HG03196 (cell line): ENCODE results near the gene S100P.
A peak's percentile ranks its signal among the peaks of the same experiment; 100 is the strongest.
"Not testable (repeated sequence)": the region's sequence is repeated elsewhere in the genome, so short reads cannot be mapped to it uniquely, and the experiment has no call there.

ENCODE experiments used
- ATAC-seq: cut with Tn5 transposase; IDR thresholded peaks from one replicate; pipeline ENCODE4 v1.9.1; 2021; ENCODE audit not compliant: unreplicated experiment

S100P gene

DNA sequence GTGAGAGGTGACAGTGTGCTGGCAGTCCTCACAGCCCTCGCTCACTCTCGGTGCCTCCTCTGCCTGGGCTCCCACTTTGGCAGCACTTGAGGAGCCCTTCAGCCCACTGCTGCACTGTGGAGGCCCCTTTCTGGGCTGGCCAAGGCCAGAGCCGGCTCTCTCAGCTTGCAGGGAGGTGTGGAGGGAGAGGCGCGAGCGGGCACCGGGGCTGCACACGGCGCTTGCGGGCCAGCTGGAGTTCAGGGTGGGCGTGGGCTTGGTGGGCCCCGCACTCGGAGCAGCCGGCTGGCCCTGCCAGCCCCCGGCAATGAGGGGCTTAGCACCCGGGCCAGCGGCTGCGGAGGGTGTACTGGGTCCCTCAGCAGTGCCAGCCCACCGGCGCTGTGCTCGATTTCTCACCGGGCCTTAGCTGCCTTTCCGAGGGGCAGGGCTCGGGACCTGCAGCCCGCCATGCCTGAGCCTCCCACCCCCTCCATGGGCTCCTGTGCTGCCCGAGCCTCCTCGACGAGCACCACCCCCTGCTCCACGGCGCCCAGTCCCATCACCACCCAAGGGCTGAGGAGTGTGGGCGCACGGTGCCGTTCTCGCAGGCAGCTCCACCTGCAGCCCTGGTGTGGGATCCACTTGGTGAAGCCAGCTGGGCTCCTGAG, 21.0 kb upstream of the S100P start:
- not testable (repeated sequence) for ATAC-seq

DNA sequence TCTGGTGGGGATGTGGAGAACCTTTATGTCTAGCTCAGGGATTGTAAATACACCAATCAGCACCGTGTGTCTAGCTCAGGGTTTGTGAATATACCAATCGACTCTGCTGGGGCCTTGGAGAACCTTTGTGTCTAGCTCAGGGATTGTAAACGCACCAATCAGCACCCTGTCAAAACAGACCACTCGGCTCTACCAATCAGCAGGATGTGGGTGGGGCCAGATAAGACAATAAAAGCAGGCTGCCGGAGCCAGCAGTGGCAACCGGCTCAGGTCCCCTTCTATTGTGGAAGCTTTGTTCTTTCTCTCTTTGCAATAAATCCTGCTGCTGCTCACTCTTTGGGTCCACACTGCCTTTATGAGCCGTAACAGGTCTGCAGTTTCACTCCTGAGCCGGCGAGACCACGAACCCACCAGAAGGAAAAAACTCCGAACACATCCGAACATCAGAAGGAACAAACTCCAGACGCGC, 20.5 kb upstream of the S100P start:
- ATAC-seq: not testable (repeated sequence)

DNA sequence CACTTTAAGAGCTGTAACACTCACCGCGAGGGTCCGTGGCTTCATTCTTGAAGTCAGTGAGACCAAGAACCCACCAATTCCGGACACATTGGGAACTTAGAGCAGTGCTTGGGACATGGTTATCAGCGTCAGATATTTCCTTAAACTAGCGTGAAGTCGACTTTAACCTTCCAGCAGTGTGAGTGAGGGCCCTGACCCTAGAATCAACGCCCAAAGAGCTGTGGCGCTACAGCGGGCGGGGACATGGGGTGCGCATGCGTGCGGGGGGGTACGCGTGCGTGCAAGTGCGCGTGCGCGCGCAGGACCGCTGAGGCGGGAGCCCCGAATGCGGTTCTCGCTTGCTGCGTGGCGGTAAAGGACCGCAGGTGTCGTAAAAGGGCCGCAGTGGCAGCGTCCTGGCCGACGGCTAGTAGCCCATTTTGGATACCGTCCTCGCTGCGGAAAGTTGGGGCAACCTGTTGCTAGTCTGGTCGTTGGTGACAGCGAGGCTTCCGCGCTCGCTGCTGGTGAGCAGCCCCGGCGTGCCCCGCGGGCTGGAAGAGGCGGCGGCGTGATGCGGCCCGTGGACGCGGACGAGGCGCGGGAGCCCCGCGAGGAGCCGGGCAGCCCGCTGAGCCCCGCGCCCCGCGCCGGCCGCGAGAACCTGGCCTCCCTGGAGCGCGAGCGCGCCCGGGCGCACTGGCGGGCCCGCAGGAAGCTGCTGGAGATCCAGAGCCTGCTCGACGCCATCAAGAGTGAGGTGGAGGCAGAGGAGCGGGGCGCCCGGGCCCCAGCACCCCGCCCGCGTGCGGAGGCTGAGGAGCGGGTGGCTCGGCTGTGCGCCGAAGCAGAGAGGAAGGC, 19.8 kb upstream of the S100P start:
- peak; percentile 85 for ATAC-seq

DNA sequence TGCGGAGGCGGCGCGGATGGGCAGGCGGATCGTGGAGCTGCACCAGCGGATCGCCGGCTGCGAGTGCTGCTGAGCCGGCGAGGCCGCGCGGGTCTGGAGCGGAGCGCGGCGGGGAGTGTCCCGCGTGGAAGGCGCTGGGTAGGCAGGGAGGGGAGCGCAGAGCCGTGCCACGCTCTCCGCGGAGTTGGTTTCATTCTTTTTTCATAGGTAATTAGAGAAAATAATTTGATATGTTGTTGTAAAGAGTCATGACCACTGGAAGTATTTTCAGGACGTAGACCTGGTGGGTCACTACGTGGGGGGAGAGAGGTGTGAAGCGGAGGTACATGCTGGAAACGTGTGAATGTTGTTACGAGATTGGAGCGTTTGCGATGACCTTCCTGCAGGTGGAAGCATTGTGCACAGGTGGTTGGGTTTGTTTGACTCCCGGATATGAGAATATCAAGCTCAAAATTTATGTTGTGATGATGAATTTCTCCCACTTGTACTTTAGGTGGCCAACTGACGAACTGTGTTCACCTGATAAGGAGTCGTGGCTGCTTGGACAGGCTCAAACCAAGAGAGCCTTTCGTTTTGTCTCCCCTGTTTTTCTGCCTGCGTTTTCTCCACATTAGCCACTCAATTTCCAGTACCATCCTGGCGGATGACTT, 19.1 kb upstream of the S100P start:
- ATAC-seq: peak; percentile 37

DNA sequence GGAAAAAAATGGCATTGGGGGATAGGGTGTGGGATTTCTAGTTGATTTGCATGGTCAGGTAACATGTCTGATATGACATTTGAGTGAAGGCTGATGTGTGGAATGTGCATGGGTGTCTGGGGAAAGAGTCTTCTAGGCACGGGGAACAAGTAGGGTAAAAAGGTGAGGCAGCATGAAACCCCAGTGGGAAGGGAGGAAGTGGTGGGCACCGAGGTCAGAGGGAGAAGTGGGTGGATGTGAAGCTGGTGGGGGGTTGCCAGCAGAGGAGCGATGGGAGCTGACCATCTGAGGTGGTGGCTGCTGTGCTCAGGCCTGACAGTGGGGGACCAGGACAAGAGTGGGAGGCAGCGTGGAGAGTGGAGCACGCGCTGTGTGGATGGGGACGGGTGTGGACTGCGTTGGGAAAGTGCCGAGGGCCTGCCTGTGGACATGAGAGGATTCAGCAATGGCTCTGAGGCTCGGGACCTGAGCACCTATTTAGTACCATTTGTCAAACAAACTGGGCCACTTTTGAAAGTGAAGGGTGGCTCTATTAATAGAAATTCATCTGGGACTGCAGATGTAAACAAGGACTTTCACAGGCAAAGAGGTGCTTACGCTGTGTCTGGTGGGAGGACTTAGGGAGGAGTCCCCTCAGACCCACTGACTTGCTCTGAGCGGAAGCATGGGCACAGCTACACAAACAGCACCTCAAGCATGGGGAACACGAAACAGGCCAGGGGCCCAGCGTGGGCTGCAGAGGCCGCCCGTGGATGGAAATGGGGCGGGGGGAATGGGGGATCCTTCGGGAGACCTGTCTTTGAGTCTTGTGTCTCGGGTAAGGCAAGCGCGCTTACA, 16.7 kb upstream of the S100P start:
- no peak for ATAC-seq

DNA sequence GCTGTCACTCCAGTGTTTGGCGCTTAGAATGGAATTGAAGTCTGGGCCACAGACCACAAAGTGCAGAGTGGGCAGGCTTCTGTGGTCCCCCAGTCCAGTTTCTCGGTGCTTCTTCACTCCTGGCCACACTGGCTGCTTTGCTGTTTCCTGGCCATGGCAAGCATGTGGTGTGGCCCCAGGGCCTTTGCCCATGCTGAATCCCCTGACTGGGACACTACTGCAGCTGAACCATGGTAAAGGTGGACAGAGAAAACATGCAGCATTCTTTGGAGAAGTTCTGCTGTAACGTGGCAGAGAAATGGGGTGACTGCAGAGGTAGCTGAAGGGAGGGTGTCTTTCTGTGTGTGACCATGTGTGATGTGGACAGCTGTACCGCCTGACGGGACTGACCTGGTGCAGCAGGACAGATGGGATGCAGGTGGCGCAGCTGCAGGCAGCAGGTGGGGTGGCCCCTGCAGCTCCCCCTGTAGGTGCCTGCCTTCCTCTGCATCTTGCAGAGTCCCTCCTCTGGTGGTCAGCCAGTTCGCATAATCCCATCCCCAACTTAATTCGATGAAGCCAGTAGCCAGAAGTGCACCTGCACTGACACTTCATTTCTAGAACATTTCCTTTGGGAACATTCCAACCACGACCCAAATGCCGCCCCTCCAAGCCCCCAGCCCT, 13.2 kb upstream of the S100P start:
- no peak for ATAC-seq

DNA sequence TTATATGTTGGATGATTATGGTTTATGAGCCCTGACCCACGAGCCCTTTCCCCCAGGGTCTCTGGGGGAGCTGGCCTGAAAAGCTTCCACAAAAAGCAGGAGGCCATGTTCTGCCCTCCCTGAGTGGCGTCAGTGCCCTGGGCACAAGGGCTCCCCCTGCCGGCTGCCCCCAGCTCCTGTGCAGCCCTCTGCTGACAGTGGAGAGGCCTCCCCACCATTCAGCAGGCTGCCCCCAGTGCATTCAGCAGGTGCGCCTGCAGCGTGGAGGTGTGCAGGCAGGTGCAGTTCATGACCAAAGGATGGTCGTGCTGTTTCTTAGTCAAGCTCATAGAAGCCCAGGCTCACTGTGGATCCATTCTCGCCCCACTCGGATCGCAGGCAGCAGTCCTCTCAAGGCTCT, 12.5 kb upstream of the S100P start:
- ATAC-seq: no peak

DNA sequence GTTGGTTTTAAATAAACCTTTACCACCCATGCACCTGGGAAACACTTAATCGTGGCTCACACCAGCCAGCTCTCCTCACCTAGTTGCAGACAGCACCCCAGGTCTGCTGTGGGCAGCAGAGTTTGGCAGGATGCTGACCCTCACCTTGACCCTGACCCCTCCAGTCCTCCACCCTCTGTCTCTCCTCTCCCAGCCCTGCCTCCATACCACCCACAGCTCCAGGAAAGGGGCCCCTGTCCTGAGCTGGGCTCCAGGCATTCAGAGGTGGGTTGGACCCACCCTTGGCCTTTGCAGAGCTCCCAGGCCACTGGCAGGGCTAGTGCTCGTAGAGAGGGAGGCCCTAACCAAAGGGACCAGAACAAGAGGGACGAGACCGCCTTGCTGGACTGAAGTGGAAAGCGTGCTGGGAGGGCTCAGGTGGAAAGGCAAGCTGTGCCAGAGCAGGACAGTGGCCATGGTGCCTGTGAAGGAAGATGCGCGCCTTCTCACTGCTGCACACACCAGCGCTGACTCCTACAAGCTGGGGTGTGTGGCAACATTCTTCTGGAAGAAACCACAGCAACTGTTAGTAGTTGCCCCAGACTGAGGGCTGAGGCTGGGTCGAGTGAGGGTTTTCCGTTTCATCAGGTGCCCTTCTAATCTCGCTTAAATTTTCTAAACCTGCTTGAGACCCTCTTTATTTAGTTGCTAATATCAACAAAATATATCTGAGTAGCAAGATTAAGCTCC, 10.7 kb upstream of the S100P start:
- ATAC-seq: no peak

DNA sequence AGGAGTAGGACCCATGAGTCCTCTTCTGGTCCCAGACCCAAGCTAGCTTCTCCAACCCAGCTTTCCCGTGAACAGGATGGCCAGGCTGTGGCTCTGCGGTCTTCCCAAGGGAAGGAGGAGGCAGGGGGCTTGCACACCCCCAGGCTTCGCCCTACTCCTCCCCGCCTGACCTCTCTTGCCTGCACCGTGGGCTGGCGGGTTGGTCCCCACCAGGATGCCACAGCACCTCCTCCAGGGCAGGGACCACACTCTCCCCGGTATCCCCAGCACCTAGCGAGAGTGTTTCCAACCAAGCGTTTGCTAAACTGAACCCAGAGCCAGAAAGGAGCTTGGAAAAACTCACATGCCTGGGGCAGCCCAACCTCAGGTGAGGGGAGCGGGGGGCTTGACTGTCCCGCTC, 9.0 kb upstream of the S100P start:
- no peak for ATAC-seq

DNA sequence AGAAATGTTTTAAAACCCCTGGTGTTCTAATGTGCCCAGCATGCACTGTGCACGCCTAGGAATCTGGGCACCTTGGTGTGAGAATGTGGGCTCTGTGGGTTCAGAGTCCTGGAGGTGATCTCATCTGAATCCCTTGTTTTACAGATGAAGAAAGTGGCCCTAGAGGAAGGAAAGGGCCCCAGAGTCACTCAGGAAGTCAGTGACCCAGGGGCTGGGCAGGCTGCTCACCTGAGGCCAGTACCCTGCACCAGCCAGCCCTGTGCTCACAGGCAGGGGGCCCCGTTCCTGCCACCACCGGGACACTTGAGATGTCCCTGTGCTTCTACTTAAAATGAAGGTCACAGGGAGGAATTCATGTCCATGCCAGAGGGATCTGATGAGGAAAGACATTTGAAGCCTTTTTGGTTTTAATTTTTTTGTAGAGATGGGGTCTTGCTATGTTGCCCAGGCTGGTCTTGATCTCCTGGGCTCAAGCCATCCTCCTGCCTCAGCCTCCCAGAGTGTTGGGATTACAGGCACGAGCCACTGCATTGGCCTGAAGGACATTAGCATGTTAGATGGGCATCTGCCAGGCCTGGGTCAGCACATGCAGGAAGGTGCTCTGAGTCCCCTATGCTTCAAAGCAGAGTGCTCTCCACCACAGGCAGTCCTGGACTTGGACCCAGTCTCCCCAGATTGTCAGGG, 7.4 kb upstream of the S100P start:
- no peak for ATAC-seq

DNA sequence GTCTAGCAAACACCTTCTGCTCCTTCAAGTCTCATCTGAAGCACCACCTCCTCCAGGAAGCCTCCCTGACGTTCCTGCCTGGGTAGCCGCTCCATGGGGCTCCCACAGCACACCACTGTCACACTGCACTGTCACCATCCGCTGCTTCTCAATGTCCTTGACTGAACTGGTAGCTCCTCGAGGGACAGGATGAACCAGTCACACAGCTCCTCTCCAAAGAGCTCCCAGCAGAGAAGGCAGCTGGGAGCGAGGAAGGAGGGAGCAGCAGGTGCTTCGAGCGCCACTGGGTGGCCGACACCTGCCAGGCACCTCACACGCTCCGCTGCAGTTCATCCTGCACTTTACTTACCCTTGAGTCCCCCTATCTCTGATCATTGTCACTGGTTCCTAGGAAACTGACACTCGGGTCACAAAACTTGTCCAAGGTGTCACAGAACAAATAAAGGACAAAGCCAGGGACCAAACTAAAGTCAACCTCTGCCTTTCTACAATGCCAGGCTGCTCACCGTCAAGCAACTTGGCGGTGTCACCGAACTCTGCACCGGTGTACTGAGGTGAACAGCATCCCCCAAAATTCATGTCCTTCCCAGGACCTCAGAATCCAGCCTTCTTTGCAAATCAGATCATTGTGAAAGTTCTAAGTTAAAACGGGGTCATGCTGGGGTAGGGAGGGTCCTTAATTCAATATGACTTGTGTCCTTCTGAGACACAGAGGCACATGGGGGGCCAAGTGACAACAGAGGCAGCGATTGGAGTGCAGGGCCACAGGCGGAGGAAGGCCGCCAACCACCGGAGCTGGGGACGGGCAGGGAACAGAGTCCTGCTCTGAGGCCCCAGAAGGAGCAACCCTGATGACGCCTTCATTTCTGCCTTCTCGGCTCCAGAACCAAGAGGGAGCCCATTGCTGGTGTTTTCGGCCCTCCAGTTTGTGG, 5.5 kb upstream of the S100P start:
- ATAC-seq: no peak

DNA sequence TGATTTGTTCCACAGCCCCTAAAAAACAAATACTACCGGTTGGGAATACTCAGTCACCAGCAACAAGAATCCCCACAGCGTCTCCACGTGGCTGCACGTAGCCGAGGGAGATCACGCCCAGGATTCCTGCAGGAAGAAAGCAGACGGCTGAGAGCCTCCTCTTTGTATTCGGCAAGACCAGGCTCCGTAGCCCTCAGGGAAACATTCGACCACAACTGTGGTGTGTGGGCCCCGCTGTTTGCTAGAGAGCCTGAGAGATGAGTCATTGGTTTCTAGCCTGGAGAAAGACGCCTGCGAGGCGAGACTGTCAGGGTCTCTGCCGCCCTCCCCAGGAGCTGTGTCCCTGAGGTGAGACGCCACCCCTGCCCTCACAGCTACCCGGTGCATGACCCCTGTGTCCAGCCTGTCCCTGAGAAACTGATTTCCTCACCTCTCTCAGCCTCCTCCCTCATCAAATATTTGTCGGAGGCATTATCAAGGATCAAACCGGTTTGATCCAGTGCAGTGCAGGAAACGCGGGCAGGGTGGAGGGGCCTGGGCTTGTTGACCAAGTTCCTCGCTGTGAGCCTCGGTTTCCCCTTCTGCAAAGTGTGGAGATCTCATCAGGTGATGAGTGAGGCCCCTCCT, 4.7 kb upstream of the S100P start:
- peak; percentile 81 for ATAC-seq

DNA sequence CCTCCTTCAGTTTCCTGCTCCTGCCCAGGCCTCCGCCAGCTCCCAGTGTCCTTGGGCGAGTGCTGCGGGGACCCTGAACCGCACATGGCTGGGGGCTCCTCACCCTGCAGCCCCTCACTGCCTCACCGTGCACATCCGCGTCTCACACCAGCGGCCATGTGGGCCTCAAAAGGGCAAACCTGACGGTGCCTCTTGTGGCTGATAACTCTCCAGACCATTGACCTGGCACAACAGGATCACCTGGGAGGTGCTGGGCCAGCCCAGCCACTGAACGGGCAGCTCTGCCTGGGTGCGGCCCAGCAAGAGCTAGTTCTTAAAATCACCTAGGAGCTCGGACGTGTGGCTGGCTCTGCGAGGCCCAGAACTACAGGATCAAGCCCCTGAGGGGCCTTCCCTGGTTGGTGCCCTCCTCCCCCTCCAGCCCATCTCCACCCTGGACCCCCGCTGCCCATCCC, 4.1 kb upstream of the S100P start:
- no peak for ATAC-seq

DNA sequence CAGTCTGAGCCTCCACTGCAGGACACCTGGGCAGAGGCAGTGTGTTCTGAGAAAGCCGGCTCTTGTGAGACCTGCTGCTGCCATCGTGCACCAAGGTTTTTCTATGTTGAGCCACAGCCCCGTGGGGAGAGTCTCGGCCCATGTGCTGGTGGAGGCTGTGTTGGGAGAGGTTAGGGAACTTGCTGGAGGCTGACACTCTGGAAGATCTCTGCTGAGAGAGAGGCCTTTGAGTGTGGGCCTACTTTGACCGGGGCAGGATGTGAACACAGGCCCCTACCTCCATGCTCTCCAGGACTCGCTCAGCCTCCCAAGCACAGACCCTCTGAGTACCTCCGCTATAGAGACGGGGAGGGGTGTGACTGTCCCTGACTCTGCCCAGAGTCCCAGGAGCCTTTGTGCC, 1.3 kb upstream of the S100P start:
- ATAC-seq: no peak

DNA sequence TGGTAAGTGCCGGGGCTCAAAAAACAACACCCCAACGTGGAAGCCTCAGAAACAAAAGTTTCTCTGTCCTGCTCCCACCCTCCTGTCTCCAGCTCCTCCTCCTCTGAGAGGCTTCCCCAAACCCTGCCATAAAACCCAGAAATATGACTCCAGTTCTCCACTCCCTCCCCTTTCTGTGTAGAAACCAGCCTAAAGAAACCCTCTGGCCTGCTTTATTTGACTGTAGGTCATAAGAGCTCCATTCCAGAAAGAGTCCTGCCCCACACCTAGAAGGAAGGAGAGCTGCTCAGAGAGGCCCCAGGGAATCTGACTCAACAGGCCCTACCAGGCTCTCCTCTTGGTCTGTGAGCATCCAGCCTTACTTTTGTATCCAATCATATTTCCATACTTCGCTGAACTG, 872 bp upstream of the S100P start:
- no peak for ATAC-seq

DNA sequence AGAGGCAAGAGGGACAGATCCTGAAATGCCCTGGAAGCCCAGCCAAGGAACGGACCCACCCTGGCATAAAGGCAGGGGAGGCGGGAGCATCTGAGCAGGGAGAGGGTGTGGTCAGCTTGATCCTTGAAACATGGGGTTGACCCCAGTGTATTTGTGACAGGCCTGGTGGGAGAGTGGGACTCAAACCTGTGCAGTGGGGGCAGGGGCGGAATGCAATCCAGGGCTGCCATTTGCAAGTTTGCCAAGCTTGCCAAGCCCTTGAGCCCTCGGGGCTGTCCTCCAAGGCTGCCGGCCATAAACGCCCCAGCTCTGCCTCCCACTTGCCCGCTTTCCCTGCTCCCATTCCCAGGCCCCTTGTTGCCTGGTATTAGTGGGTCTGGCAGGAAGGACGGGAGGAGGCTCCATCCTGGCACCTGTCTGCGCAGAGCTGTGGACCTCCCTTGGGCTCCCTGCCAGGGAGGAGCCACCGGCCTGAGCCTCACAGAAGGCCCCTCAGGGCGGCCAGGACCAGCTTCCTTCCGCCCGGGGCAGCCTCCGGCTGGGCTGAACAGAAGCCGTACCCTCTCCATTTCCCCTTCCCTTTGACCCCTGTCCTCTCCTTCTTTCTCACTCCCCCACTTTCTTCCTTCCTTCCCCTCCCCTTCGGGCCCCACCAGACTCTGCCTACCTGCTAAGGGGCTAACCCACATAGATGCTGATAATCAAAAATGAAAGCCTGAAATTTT, 661 bp downstream of the S100P start:
- no peak for ATAC-seq
